Prostate gland (tissue), 2 donors: ENCODE data around the gene PCID2. TPM values are rescaled to one million over a fixed set of nuclear protein-coding genes. Genes with fewer than 3 reads are reported as not detected.

Source experiments
- DNase-seq: peaks from one replicate; pipeline ENCODE4 v3.0.0-alpha.2; 2019; ENCODE audit warnings: low spot score
- H3K27ac ChIP-seq, 2 donors: fragments of 200-600 bp; sonication (generic); 2 replicates each; pipeline ENCODE4 v1.5.1; 2017 to 2019
- H3K27me3 ChIP-seq: fragments of 200-600 bp; sonication (generic); replicated peaks from 2 replicates; pipeline ENCODE4 v1.5.1; 2019; ENCODE audit not compliant: insufficient read depth
- H3K36me3 ChIP-seq, 2 donors: fragments of 200-600 bp; sonication (generic); 1 replicate in 1 of 2; 2 replicates in 1 of 2; pipeline versions ENCODE4 v1.5.1 to v1.8.1; 2017 to 2019
- H3K4me1 ChIP-seq: fragments of 200-600 bp; sonication (generic); replicated peaks from 2 replicates; pipeline ENCODE4 v1.5.1; 2019
- H3K4me3 ChIP-seq, 2 donors: fragments of 200-600 bp; sonication (generic); 2 replicates each; pipeline ENCODE4 v1.5.1; 2017 to 2019
- H3K9me3 ChIP-seq: fragments of 200-600 bp; sonication (generic); 2 replicates; pipeline ENCODE4 v1.5.1; 2017
- POLR2A ChIP-seq: fragments of 450-650 bp; IDR thresholded peaks from one replicate; pipeline ENCODE4 v1.6.1; 2016; ENCODE audit warnings: antibody characterized with exemption, mild to moderate bottlenecking
- POLR2AphosphoS5 ChIP-seq: sonication (generic); formaldehyde crosslinking; IDR thresholded peaks from one replicate; pipeline ENCODE4 v1.6.1; 2017; ENCODE audit warnings: antibody characterized with exemption
- WGBS: methylation state at CpG from one replicate; pipeline ENCODE4 v1.1.5; 2018; 5-methylcytosine and 5-hydroxymethylcytosine counted together
- intact Hi-C: fragments of 100-400 bp; cut with DNase I; formaldehyde crosslinking; loops from one replicate; pipeline ENCODE4 v1.14.2; 2022
- total RNA-seq, 2 donors: library from RNA; depleted of rRNA; stranded (reverse); fragments of >200 nt; gene quantifications; one replicate each; pipeline ENCODE4 v1.1.0, GENCODE V29; 2016
- TF ChIP-seq, protein P1 (sequence below), 4 experiments: fragments of 200-600 bp in 2 of 4; fragments of 450-650 bp in 2 of 4; sonication (generic) in 2 of 4; IDR thresholded peaks; 1 replicate in 3 of 4; 2 replicates in 1 of 4; pipeline ENCODE4 v1.5.1; 2016 to 2019; ENCODE audit warnings: antibody characterized with exemption in 4 of 4, mild to moderate bottlenecking in 2 of 4, moderate library complexity in 2 of 4

Gene PCID2
- total RNA-seq, 2 donors from 2014 or later: 47.7 to 48.6 TPM

GRCh38 chr13:113167575-113167974 lies 40.9 kb downstream of the PCID2 start:
- Histone ChIP-seq H3K27ac (no peak overlapping the region), H3K9me3 (no peaks in the 10 kb centered on the region), H3K4me1 (peaks cover 7% of the 10 kb centered on the region), H3K27me3 (no peaks in the 10 kb centered on the region), H3K36me3 (no peaks in the 10 kb centered on the region), H3K4me3 (no peak overlapping the region)
- TF ChIP-seq, protein P1, sequence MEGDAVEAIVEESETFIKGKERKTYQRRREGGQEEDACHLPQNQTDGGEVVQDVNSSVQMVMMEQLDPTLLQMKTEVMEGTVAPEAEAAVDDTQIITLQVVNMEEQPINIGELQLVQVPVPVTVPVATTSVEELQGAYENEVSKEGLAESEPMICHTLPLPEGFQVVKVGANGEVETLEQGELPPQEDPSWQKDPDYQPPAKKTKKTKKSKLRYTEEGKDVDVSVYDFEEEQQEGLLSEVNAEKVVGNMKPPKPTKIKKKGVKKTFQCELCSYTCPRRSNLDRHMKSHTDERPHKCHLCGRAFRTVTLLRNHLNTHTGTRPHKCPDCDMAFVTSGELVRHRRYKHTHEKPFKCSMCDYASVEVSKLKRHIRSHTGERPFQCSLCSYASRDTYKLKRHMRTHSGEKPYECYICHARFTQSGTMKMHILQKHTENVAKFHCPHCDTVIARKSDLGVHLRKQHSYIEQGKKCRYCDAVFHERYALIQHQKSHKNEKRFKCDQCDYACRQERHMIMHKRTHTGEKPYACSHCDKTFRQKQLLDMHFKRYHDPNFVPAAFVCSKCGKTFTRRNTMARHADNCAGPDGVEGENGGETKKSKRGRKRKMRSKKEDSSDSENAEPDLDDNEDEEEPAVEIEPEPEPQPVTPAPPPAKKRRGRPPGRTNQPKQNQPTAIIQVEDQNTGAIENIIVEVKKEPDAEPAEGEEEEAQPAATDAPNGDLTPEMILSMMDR (IDR thresholded peaks at IDR 0.05): no peak
- TF ChIP-seq POLR2AphosphoS5 (no peak), POLR2A (no peak)
- intact Hi-C loops: no loop called here
- WGBS: 97% methylated on average over 3 of the region's 3 CpGs
- no peak for DNase-seq

DNA sequence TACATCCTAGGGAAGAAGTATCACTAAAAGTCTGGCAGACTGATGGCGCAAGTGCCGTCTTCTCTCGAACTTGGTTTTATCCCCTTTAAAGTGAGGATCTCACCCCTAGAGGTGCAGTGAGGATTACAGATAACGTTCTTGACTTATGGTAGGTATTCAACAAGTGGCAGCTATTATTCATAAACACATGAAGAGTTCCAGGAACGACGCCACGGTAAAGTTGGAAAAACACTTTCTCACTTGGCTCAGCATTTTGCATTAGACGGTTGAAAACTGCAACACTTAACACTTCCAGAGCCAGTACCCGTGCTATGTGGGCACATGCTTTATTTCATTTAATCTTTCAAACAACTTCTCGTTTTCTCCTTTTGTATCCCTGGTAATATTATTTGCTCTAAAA lies 41.3 kb downstream of the PCID2 start:
- WGBS: 94% methylated on average over 10 of the region's 10 CpGs
- Histone ChIP-seq H3K9me3 (no peaks in the 10 kb centered on the region), H3K4me1 (peaks cover 7% of the 10 kb centered on the region), H3K36me3 (no peaks in the 10 kb centered on the region), H3K4me3 (no peak overlapping the region), H3K27me3 (no peaks in the 10 kb centered on the region), H3K27ac (no peak overlapping the region)
- intact Hi-C loops: no loop called here
- DNase-seq: no peak
- no peak for TF ChIP-seq POLR2A
- TF ChIP-seq, protein P1 (IDR thresholded peaks at IDR 0.05): no peak
- TF ChIP-seq POLR2AphosphoS5: no peak

GRCh38 chr13:113166681-113167080 lies 41.8 kb downstream of the PCID2 start:
- DNase-seq: no peak
- intact Hi-C loops: no loop called here
- Histone ChIP-seq H3K4me3 (no peak overlapping the region), H3K27ac (no peak overlapping the region), H3K9me3 (no peaks in the 10 kb centered on the region), H3K36me3 (no peaks in the 10 kb centered on the region), H3K27me3 (no peaks in the 10 kb centered on the region), H3K4me1 (peaks cover 7% of the 10 kb centered on the region)
- TF ChIP-seq, protein P1 (IDR thresholded peaks at IDR 0.05): no peak
- TF ChIP-seq POLR2A: no peak
- TF ChIP-seq POLR2AphosphoS5: no peak
- 91% methylated on average over 5 of the region's 5 CpGs for WGBS

GRCh38 chr13:113166266-113166665 lies 42.2 kb downstream of the PCID2 start:
- no peaks in the 10 kb centered on the region for H3K36me3 ChIP-seq
- no peaks in the 10 kb centered on the region for H3K9me3 ChIP-seq
- H3K27ac ChIP-seq: no peak overlapping the region
- TF ChIP-seq, protein P1 (IDR thresholded peaks at IDR 0.05): no peak
- TF ChIP-seq POLR2AphosphoS5: no peak
- no peak for TF ChIP-seq POLR2A
- H3K4me3 ChIP-seq: no peak overlapping the region
- intact Hi-C loops: no loop called here
- WGBS: 90% methylated on average over 10 of the region's 10 CpGs
- H3K27me3 ChIP-seq: no peaks in the 10 kb centered on the region
- DNase-seq: no peak
- H3K4me1 ChIP-seq: peaks cover 7% of the 10 kb centered on the region

GRCh38 chr13:113164492-113164891 lies 44.0 kb downstream of the PCID2 start:
- no peak for TF ChIP-seq POLR2AphosphoS5
- TF ChIP-seq, protein P1 (IDR thresholded peaks at IDR 0.05): no peak
- TF ChIP-seq POLR2A: no peak
- Histone ChIP-seq H3K9me3 (no peaks in the 10 kb centered on the region), H3K4me1 (no peaks in the 10 kb centered on the region), H3K36me3 (no peaks in the 10 kb centered on the region), H3K27me3 (no peaks in the 10 kb centered on the region), H3K4me3 (no peak overlapping the region), H3K27ac (no peak overlapping the region)
- no peak for DNase-seq
- intact Hi-C loops: no loop called here
- WGBS: 80% methylated on average over 12 of the region's 12 CpGs
